Motor neuron (in vitro differentiated cells): ENCODE data around the gene SLC45A1. TPM values are rescaled to one million over a fixed set of nuclear protein-coding genes. Genes with fewer than 3 reads are reported as not detected.
"Not testable (repeated sequence)": the region's sequence is repeated elsewhere in the genome, so short reads cannot be mapped to it uniquely, and the experiment has no call there.

Source experiments
- ATAC-seq, 8 experiments: fragments of 200-7000 bp; cut with Tn5 transposase; replicated peaks in 6 of 8; 2 replicates each; pipeline ENCODE4 v1.8.0; 2021; ENCODE audit warnings: mild to moderate bottlenecking in 8 of 8, moderate library complexity in 8 of 8
- H3K27ac ChIP-seq, 2 donors: fragments of 250-450 bp; sonication (Bioruptor Pico); 2 replicates each; pipeline ENCODE4 v1.9.0; 2021; ENCODE audit warnings: antibody characterized with exemption in 2 of 2, mild to moderate bottlenecking in 2 of 2, moderate library complexity in 1 of 2
- H3K4me1 ChIP-seq, 2 donors: fragments of 250-450 bp; sonication (Bioruptor Pico); replicated peaks in 1 of 2; 2 replicates each; pipeline ENCODE4 v1.6.1; 2021; ENCODE audit warnings: antibody characterized with exemption in 2 of 2, mild to moderate bottlenecking in 2 of 2, moderate library complexity in 1 of 2
- H3K4me3 ChIP-seq, 5 donors: fragments of 250-450 bp; sonication (Bioruptor Pico); 2 replicates each; pipeline ENCODE4 v1.9.0; 2021; ENCODE audit warnings: antibody characterized with exemption in 5 of 5, mild to moderate bottlenecking in 5 of 5, moderate library complexity in 4 of 5
- WGBS, 10 experiments: fragments of 450-650 bp; shearing (Covaris generic); methylation state at CpG; one replicate each; pipeline ENCODE4 v1.0.0; 2022; 5-methylcytosine and 5-hydroxymethylcytosine counted together
- in situ Hi-C, 9 experiments: fragments of 400-800 bp; cut with MboI; loops; one replicate each; pipeline ENCODE4 v1.15.0; 2021; ENCODE audit warnings: low sequenced_read_pairs in 9 of 9, low pct_unique_long_range_greater_than_20kb in 2 of 9; ENCODE audit not compliant: unreplicated experiment in 9 of 9
- total RNA-seq, 8 experiments: library from RNA; unstranded; fragments of 300-600 nt; gene quantifications; 2 replicates each; pipeline versions ENCODE4 v1.2.3 to v1.2.4, GENCODE V29; 2022

The SLC45A1 gene
- total RNA-seq, 8 experiments from 2014 or later, result 0.17 to 8.4 (median 5.2) TPM

GRCh38 chr1:8371372-8371991, 53.6 kb downstream of the SLC45A1 start:
- 0 to 80% (median 37%) methylated on average over 1 to 8 of the region's 9 CpGs; no CpG with 5 or more reads in 4 of the 10 experiments for WGBS, 10 experiments
- in situ Hi-C loops, result no loop called here
- H3K4me1 ChIP-seq, result peaks cover 67 to 76% of the 10 kb centered on the region in 2 donors
- ATAC-seq, result peak in 5 of 8 experiments; percentile 13 to 43 (median 31)
- H3K4me3 ChIP-seq, result no peak overlapping the region
- H3K27ac ChIP-seq, result peak overlapping the region; percentile 68 to 70

- Histone ChIP-seq H3K4me3 (no peak overlapping the region), H3K4me1 (peaks cover 70 to 81% of the 10 kb centered on the region in 2 donors), H3K27ac (peak overlapping the region in 1 of 2 donors; percentile 40)
- ATAC-seq, result no peak
- in situ Hi-C loops, result no loop called here
- 0 to 93% (median 55%) methylated on average over 1 to 3 of the region's 3 CpGs for WGBS, 10 experiments
Measured at GRCh38 chr1:8373125-8373524, 55.2 kb downstream of the SLC45A1 start.

- ATAC-seq, result peak in 7 of 8 experiments; percentile 1 to 69 (median 13)
- peak overlapping the region; percentile 4 to 40 for H3K27ac ChIP-seq
- H3K4me1 ChIP-seq, result peaks cover 75 to 86% of the 10 kb centered on the region in 2 donors
- in situ Hi-C loops, result no loop called here
- WGBS, 10 experiments, result 7 to 53% (median 32%) methylated on average over 3 to 14 of the region's 19 CpGs; no CpG with 5 or more reads in 1 of the 10 experiments
- H3K4me3 ChIP-seq, result no peak overlapping the region
Measured at GRCh38 chr1:8373581-8374241, 55.8 kb downstream of the SLC45A1 start.

GRCh38 chr1:8374356-8374755, 56.4 kb downstream of the SLC45A1 start:
- no peak overlapping the region for H3K27ac ChIP-seq
- H3K4me1 ChIP-seq, result peaks cover 75 to 86% of the 10 kb centered on the region in 2 donors
- H3K4me3 ChIP-seq, result no peak overlapping the region
- no peak for ATAC-seq
- WGBS, 10 experiments, result 17 to 92% (median 81%) methylated on average over 1 to 5 of the region's 5 CpGs; no CpG with 5 or more reads in 3 of the 10 experiments
- in situ Hi-C loops, result no loop called here

DNA sequence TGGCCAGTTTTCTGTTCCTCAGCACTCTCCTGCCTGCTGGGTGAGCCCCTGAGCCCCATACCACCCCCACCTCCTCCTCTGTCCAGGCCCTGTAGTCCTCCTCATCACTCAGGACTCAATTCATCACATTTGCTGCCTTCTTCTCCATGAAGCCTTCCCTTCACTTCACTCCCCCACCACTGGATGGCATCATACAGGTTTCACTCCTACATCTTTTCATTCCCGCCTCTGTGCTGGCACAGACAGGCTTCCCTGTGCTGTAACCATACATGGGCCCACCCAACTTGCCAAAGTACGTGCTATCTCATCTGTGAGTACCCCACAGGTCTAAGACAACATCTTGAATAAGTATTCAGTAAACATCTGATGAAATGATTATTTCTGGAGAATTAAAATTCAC, 56.9 kb downstream of the SLC45A1 start:
- no peak overlapping the region for H3K27ac ChIP-seq
- in situ Hi-C loops, result no loop called here

GRCh38 chr1:8376358-8376840, 58.5 kb downstream of the SLC45A1 start:
- Histone ChIP-seq H3K27ac (no peak overlapping the region), H3K4me3 (no peak overlapping the region), H3K4me1 (peaks cover 71 to 88% of the 10 kb centered on the region in 2 donors)
- in situ Hi-C loops, result no loop called here
- no peak for ATAC-seq
- WGBS, 10 experiments, result 30 to 91% (median 72%) methylated on average over 1 to 4 of the region's 4 CpGs; no CpG with 5 or more reads in 4 of the 10 experiments

More for the DNA sequence above, 56.9 kb downstream of the SLC45A1 start:
- H3K4me3 ChIP-seq, result no peak overlapping the region
- no peak for ATAC-seq
- 63 to 100% (median 90%) methylated on average over 1 to 2 of the region's 2 CpGs; no CpG with 5 or more reads in 3 of the 10 experiments for WGBS, 10 experiments
- H3K4me1 ChIP-seq, result peaks cover 75 to 86% of the 10 kb centered on the region in 2 donors

DNA sequence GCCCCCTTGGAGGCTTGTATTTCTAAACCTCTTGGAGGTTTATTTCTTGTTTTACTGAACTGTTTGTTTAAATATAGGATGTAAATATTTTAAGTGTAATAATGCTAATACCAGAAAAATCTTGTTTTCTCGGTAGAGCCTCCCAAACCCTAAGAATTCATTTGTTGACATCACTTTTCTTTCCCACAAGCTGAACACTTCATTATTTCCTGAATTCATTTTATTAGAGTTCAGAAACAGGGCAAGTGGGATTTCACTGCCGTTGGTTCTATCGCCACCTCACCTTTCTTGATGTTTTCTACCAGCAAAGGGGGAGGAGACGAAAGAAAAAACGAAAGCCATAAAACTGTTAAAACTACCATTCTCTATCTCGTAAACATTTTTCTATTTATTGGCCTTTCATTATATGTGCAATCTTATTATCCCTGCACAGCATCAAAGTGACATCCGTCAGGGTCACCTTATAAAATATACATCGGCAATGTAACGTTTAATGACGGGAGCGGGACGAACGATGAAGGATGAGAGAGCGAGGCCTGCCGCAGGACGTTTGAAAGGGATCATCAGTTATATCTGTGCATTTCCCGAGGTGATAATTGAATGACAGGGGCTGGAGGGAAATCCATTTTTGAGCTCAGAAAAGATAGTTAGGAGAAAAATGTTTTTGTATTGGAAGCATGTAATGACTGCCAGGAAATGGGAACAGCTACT, 59.5 kb downstream of the SLC45A1 start:
- peak overlapping the region in 1 of 2 donors; percentile 51 for H3K27ac ChIP-seq

DNA sequence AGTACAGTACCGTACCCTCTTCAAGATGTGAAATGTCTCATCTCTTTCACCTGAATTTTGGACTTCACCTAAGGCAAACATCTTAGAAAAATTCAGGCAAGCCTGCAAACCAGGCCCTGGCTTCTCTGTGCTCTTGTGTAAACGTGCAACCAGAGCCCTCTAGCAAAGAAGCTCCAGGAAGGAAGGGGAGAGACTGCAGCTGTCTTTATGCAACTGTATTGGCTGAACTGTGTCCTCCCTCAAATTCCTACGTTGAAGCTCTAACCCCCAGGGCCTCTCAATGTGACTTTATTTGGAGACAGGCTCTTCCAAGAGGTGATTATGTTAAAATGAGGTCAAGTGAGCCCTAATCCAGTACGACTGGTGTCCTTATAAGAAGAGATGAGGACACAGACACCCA, 60.3 kb downstream of the SLC45A1 start:
- Histone ChIP-seq H3K27ac (peak overlapping the region in 1 of 2 donors; percentile 7), H3K4me3 (no peak overlapping the region), H3K4me1 (peaks cover 63 to 82% of the 10 kb centered on the region in 2 donors)
- in situ Hi-C loops, result no loop called here
- WGBS, 10 experiments, result 0 to 100% (median 53%) methylated on average over 1 to 4 of the region's 4 CpGs
- peak in 3 of 8 experiments; percentile 16 to 87 (median 23) for ATAC-seq

More for the DNA sequence above, 59.5 kb downstream of the SLC45A1 start:
- peak in 3 of 8 experiments; percentile 46 to 61 (median 51) for ATAC-seq
- in situ Hi-C loops, result no loop called here
- WGBS, 10 experiments, result 43 to 94% (median 64%) methylated on average over 8 to 17 of the region's 17 CpGs
- Histone ChIP-seq H3K4me3 (no peak overlapping the region), H3K4me1 (peaks cover 67 to 88% of the 10 kb centered on the region in 2 donors)

- in situ Hi-C loops, result no loop called here
Measured at GRCh38 chr1:8378981-8379470, 61.1 kb downstream of the SLC45A1 start.

DNA sequence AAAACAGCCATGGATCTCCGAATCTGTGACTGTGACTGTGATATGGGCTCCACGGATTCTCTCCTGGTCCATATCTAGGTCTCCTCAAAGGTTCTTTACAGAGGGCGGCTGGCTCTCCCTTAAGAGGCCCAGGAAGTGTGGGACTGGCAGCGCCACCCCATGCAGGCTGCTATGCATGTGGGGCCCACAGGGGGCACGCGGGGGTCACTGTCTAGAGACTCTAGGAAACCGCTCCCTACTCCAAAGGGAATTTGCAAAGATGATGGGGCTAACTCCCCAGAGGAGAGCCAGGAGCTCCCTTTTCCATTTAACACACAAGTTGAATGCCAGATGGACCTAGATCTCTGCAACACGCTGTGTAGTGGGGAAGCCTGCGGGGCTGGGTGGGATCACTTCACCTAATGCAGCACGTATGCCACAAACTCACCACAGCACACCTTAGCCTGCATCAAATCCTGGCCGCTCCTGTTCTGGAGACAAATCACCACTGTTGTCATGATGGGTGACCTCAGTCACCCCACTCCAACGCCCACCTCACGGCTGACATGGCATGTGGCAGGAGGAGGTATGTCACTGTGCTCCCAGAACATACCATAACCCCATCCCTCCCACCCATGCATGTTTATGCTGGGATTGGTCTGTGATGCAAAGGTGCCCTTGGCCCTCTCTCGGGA, 61.7 kb downstream of the SLC45A1 start:
- Histone ChIP-seq H3K4me3 (no peak overlapping the region), H3K4me1 (peaks cover 48 to 67% of the 10 kb centered on the region in 2 donors), H3K27ac (no peak overlapping the region)
- in situ Hi-C loops, result no loop called here
- 77 to 100% (median 94%) methylated on average over 3 to 5 of the region's 14 CpGs; no CpG with 5 or more reads in 6 of the 10 experiments for WGBS, 10 experiments
- ATAC-seq, result peak in 4 of 8 experiments; percentile 6 to 26 (median 16)

More at GRCh38 chr1:8378981-8379470, 61.1 kb downstream of the SLC45A1 start:
- no peak for ATAC-seq
- 40 to 100% (median 95%) methylated on average over 1 to 9 of the region's 10 CpGs; no CpG with 5 or more reads in 4 of the 10 experiments for WGBS, 10 experiments
- no peak overlapping the region for H3K27ac ChIP-seq
- H3K4me3 ChIP-seq, result no peak overlapping the region
- peaks cover 55 to 73% of the 10 kb centered on the region in 2 donors for H3K4me1 ChIP-seq

DNA sequence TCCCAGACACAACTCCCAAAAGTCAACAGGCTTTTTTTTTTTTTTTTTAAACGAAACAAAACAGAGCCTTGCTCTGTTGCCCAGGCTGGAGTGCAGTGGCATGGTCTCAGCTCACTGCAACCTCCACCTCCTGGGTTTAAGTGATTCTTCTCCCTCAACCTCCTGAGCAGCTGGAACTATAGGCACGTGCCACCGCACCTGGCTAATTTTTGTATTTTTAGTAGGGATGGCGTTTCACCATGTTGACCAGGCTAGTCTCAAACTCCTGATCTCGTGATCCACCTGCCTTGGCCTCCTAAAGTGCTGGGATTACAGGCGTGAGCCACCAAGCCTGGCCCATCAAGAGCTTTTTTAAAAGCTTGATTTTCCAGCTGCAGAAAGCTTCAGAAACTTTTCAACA, 62.4 kb downstream of the SLC45A1 start:
- ATAC-seq, H3K27ac ChIP-seq: not testable (repeated sequence)

GRCh38 chr1:8381618-8382017, 63.7 kb downstream of the SLC45A1 start:
- no peak for ATAC-seq
- no peak overlapping the region for H3K27ac ChIP-seq
- no peak overlapping the region for H3K4me3 ChIP-seq
- 20 to 100% (median 90%) methylated on average over 1 to 8 of the region's 8 CpGs; no CpG with 5 or more reads in 1 of the 10 experiments for WGBS, 10 experiments
- H3K4me1 ChIP-seq, result peaks cover 48 to 58% of the 10 kb centered on the region in 2 donors
- in situ Hi-C loops, result no loop called here

More for the DNA sequence above, 62.4 kb downstream of the SLC45A1 start:
- 79 to 100% (median 95%) methylated on average over 1 to 6 of the region's 6 CpGs; no CpG with 5 or more reads in 2 of the 10 experiments for WGBS, 10 experiments
- in situ Hi-C loops, H3K4me3 ChIP-seq: not testable (repeated sequence)
- H3K4me1 ChIP-seq, result peaks cover 48 to 67% of the 10 kb centered on the region in 2 donors
